Neutrophil (primary cell): Measurements from ENCODE around the gene ABCA7.
A peak's percentile ranks its signal among the peaks of the same experiment; 100 is the strongest.

ENCODE experiments used
- H3K27ac ChIP-seq: fragments of 200-600 bp; sonication (generic); 2 replicates; pipeline ENCODE4 v1.5.1; 2016; ENCODE audit warnings: mild to moderate bottlenecking, moderate library complexity
- H3K27me3 ChIP-seq: fragments of 200-600 bp; sonication (generic); 2 replicates; pipeline ENCODE4 v1.6.0; 2016; ENCODE audit warnings: mild to moderate bottlenecking
- H3K36me3 ChIP-seq: fragments of 200-600 bp; sonication (generic); 2 replicates; pipeline ENCODE4 v1.5.1; 2017
- H3K4me1 ChIP-seq, 2 experiments: fragments of 200-600 bp in 1 of 2; sonication (generic) in 1 of 2; 1 replicate in 1 of 2; 2 replicates in 1 of 2; pipeline versions ENCODE4 v1.5.1 to v1.6.1; 2013 to 2016; ENCODE audit warnings: low read depth in 1 of 2, low read length in 1 of 2, mild to moderate bottlenecking in 1 of 2, moderate library complexity in 1 of 2; ENCODE audit not compliant: control insufficient read depth in 1 of 2, insufficient read depth in 1 of 2
- H3K4me3 ChIP-seq, 2 experiments: fragments of 200-600 bp in 1 of 2; sonication (generic) in 1 of 2; 1 replicate in 1 of 2; 2 replicates in 1 of 2; pipeline ENCODE4 v1.5.1; 2013 to 2016; ENCODE audit warnings: low read depth in 1 of 2, low read length in 1 of 2, mild to moderate bottlenecking in 1 of 2, moderate library complexity in 1 of 2
- H3K9me3 ChIP-seq: fragments of 200-600 bp; sonication (generic); 2 replicates; pipeline ENCODE4 v1.5.1; 2016
- CTCF ChIP-seq: fragments of 200-600 bp; sonication (generic); IDR thresholded peaks from 2 replicates; pipeline ENCODE4 v1.5.1; 2016; ENCODE audit warnings: antibody characterized with exemption

The ABCA7 gene

GRCh38 chr19:1037621-1038064 lies 2.3 kb upstream of the ABCA7 start:
- H3K36me3 ChIP-seq = peaks cover 65% of the 10 kb centered on the region
- peak overlapping the region; percentile 100 for H3K27ac ChIP-seq
- H3K27me3 ChIP-seq = no peaks in the 10 kb centered on the region
- no peaks in the 10 kb centered on the region for H3K9me3 ChIP-seq
- H3K4me1 ChIP-seq = peaks cover 63 to 66% of the 10 kb centered on the region in 2 experiments
- no peak for TF ChIP-seq CTCF
- peak overlapping the region; percentile 82 to 98 for H3K4me3 ChIP-seq

GRCh38 chr19:1038978-1039645 lies 795 bp upstream of the ABCA7 start:
- TF ChIP-seq CTCF = no peak
- Histone ChIP-seq H3K9me3 (no peaks in the 10 kb centered on the region), H3K27me3 (no peaks in the 10 kb centered on the region), H3K27ac (peak overlapping the region; percentile 100), H3K36me3 (peaks cover 70% of the 10 kb centered on the region), H3K4me1 (peaks cover 59 to 66% of the 10 kb centered on the region in 2 experiments), H3K4me3 (peak overlapping the region; percentile 82 to 98)

DNA sequence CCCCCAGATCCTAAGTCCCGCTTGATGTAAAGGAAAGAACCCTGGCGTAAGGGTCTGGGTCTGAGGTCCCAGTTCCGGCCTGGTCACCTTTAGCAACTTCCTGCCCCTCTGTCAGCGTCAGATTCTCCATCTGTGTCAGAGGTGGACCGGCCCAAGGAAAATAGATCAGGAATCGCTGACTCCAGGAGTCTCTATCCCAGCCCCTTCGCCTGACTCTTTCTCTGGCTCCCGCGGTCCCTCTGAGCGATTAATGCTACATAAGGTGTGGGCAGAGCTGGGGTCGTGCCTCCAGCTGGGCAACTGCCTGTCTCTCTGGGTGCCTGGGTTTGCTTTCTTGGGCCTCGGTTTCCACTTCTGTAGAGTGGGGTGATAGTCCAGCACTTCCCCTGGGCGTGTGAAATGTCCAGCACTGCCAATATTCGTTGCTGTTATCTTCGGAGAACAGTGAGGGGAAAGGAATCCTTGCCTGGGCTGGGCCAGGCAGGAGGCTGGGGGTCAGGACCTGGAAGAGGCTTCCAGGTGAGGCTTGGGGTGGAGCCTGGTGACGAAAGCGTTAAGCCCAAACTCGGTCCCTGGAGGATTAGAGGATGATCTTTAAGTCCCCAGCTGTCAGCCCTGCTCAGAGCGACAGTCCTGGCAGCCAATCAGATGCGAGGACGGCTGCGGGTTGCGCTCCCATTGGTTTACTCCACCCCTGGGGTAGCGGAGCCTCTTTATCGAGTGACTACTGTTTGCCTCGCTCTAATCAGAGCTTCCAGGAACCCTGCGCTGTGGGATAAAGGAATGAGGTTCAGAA lies 767 bp downstream of the ABCA7 start:
- Histone ChIP-seq H3K9me3 (no peaks in the 10 kb centered on the region), H3K36me3 (peaks cover 78% of the 10 kb centered on the region), H3K4me3 (peak overlapping the region; percentile 82 to 98), H3K27ac (peak overlapping the region; percentile 100), H3K4me1 (peaks cover 56 to 61% of the 10 kb centered on the region in 2 experiments), H3K27me3 (no peaks in the 10 kb centered on the region)
- peak; percentile 25 for TF ChIP-seq CTCF

- no peak for TF ChIP-seq CTCF
- peak overlapping the region; percentile 100 for H3K27ac ChIP-seq
- H3K27me3 ChIP-seq = no peaks in the 10 kb centered on the region
- peak overlapping the region; percentile 82 to 98 for H3K4me3 ChIP-seq
- H3K4me1 ChIP-seq = peaks cover 49 to 54% of the 10 kb centered on the region in 2 experiments
- no peaks in the 10 kb centered on the region for H3K9me3 ChIP-seq
- H3K36me3 ChIP-seq = peaks cover 78% of the 10 kb centered on the region
Observed at GRCh38 chr19:1041272-1041834, 1.4 kb downstream of the ABCA7 start.

- H3K27ac ChIP-seq = peak overlapping the region; percentile 100
- H3K9me3 ChIP-seq = no peaks in the 10 kb centered on the region
- H3K27me3 ChIP-seq = no peaks in the 10 kb centered on the region
- peak overlapping the region; percentile 82 to 98 for H3K4me3 ChIP-seq
- H3K36me3 ChIP-seq = peaks cover 78% of the 10 kb centered on the region
- H3K4me1 ChIP-seq = peaks cover 42 to 49% of the 10 kb centered on the region in 2 experiments
- no peak for TF ChIP-seq CTCF
Observed at GRCh38 chr19:1041835-1042685, 2.2 kb downstream of the ABCA7 start.
